CD4-positive, alpha-beta T cell treated with Interleukin-4 for 4 hours (primary cell): Measurements from ENCODE around the gene SYNDIG1.

Experiments
- DNase-seq: peaks from one replicate; pipeline ENCODE4 v3.0.0-alpha.2; 2020

The SYNDIG1 gene

GRCh38 chr20:24589815-24590177, 120.4 kb downstream of the SYNDIG1 start:
- no peak for DNase-seq

DNA sequence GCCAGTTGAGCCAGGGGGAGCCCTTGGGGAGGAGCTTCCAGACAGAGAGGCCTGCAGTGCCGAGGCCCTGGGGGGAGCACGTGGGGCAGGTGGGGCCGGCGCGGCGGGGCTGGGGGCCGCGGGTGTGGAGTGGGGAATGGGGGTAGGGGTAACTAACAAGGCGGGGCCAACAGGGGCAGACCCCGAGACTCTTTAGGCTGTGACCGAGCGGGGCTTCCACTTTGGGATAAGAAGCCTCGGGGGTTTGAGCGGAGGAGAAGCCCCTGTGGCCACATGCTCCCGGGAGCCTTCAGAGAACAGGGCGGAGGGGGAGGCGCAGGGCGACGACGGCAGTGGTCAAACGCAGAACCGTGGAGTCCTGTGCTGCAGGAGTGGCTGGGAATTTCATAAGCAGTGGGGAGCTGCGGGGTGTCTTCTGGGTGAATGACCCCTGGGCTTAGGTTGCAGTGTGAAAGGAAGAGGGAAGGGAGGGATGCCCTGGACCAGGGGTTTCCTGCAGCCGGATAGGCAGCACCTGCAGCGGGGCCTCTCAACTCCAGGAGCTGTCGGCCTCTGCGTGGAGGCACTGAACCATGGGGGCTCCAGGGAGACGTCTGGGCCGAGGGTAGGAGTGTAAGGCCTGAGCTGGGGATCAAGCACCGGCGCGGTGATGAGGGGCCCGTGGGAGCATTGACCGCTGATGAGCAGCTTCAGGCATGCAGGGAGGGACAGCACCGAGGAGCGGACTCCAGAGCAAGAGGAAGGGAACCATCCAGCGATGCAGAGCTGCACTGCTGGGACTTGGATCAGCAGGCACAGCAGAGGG, 121.0 kb downstream of the SYNDIG1 start:
- no peak for DNase-seq

GRCh38 chr20:24597051-24597450, 127.6 kb downstream of the SYNDIG1 start:
- no peak for DNase-seq

DNA sequence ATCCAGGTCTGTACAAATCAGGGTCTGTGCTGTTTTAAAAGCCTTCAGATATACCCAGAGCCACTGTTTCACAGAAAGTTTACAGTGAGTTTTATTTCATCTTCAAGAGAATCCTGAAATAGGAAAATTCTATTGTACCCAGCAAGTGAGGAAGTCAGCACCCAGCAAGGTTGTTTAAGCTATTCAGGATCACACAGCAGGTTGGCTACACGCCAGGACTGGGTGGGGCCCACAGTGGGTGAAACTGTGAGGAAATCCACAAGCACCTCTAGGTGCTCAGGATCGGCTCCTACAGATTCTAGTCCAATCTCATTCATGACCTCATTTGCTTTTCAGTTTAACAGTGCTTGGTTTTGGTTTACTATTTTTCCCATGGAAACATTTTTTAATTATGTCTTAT, 128.9 kb downstream of the SYNDIG1 start:
- DNase-seq, result no peak

DNA sequence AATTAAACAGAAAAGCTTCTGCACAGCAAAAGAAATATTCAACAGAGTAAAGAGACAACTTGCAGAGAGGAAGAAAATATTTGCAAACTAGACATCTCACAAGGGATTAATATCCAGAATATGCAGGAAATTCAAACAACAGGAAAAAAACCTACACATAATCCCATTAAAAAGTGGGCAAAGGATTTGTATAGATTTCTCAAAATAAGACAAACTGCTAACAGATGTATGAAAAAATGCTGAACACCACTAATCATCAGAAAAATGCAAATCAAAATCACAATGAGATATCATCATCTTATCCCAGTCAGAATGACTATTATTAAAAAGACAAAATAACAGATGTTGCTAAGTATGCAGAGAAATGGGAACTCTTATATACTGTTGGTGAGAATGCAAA, 129.6 kb downstream of the SYNDIG1 start:
- DNase-seq, result no peak

GRCh38 chr20:24600012-24600411, 130.6 kb downstream of the SYNDIG1 start:
- no peak for DNase-seq

DNA sequence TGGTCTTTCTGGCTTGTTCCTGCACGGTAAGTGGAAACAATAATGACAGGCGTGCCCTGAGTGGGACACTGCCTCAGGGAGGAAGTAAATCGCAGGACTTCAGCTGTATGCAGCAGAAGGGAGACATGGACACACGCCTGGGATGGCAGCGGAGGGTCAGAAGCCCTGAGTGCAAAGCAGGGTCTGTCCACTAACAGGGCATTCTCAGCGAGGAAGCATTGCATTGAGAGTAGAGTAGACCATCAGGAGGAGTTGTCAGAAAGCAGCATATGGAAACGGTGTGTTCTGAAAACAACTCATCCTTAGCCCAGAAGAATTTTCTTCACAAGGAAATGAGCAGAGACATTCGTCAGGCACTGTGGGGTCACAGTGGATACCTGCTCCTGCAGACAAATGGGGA, 134.0 kb downstream of the SYNDIG1 start:
- no peak for DNase-seq

DNA sequence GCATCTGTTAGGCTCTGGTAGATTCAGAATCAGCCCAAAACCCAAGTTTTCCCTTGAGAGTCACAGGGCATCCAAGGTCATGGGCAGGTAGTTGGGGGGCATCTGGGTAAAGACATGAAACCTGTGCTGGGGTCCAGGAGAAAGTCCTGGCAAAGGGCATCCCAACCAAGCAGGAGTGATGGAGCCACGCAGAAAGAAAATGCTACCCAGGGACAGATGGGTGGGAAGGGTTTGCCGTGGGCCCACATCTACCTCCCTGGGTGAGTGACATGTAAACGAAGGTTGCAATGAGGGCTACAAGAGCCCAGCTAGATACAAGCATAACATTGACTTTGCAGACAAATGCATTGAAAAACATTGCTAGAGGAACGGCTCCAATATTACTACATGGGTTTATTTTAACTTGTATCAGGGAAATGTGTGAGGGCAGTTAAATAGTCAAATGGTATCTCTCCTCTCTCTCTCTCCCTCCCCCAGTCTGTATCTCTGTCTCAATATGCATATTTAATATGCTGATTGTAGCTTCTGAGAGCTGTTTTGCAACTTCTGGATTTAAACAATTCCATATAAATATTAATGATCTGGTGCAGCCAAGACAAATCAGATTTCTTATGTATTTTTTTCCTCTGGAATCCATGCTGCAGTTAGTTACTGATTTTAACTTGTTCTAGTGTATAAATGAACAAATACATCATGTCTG, 135.7 kb downstream of the SYNDIG1 start:
- DNase-seq, result no peak

DNA sequence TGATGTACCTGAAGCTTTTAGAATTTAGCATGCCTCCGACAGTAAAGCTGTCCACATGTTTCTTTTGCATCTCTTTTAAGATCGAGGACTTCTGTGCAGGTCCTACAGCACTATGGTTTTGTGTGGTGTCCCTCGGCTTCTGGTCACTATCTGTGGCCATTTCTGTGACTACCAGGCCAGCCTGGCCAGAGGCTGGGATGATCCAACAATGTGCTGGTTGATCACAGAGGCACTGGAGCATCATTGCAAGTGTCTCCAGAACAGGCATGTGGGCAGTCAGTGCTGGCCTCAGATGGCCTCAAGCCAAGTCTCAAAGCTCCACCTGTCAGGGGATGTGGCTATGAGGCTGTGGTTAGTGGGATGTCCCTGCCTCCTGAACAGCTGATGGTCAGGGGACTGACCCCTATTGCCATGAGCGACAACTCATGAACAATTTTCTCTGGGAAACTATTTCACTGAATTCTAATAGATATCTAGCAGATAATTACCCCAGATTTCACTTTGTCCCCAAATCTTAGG, 136.6 kb downstream of the SYNDIG1 start:
- no peak for DNase-seq

DNA sequence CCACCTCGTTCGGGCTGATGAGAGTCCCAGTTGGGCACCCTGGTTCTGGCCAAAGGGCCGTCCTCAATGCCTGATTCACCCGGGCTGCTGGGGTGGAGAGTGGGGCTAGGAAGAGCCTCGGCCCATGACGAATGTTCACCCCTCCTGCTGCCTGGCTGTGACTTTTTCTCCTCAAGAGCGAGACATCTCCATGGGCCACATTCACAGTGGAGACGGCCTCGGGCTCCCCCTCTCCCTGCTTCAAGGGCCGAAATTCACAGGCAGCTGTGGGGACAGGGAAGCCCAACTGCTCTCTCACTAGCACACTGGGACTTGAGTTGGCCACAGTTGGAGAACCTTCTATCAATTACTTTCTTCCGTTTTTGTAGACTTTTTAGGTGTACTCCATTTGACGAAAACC, 138.0 kb downstream of the SYNDIG1 start:
- no peak for DNase-seq

GRCh38 chr20:24608926-24609667, 139.7 kb downstream of the SYNDIG1 start:
- no peak for DNase-seq

DNA sequence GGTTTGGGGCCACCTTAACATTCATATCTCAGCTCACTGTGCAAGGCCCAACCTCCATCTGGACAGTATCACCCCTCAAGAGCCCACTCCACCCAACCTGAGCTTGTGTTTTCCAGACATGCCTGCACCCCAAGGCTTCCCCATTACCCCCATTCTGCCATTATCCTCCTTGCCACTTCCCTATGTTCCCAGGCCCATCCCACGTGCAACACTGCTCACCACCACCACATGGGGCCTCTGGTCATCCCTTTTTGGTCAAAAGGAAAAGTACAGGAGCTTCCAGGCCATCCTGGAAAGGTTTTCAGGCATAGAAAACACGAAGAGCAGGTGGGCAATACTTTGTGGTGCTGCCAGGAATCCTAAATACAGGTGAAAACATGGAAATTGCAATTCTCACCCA, 140.3 kb downstream of the SYNDIG1 start:
- no peak for DNase-seq

DNA sequence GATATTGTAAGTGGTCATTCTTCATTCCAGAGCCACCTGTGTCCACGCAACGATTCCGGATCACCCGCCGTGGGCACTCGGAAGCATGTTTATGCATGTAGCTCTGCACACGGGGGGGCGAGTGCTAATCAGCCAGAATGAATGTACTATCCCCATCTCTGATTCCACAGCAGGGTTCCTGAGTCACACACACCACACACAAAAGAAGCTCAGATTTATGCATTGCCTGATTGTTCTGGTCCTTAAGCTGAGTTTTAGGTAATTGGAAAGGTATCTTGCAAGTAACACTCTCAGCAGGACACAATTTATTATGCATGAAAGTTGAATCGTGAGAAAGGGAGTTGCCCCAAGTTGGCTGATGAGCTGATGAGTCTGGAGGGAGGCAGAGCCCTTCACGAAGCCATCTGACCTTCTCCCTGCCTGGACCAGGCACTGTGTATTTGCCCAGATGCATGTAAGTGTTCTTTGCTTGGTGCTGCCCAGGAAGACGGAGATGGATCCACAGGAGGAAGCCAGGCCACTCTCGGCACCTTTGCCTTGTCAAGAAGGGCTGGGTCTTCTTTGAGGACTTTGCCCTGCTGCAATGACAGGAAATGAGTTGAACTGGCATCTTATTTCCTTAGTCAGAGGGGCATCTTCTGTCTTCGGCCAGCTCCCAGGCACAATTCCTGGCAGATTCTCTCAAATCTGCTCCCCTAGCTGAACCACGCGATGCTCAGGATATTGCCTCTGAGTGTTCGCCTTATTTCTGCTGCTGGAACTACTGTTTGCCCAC, 141.1 kb downstream of the SYNDIG1 start:
- no peak for DNase-seq

- DNase-seq, result no peak
Measured at GRCh38 chr20:24611360-24612140, 142.1 kb downstream of the SYNDIG1 start.

GRCh38 chr20:24612799-24613775, 143.7 kb downstream of the SYNDIG1 start:
- DNase-seq, result no peak

DNA sequence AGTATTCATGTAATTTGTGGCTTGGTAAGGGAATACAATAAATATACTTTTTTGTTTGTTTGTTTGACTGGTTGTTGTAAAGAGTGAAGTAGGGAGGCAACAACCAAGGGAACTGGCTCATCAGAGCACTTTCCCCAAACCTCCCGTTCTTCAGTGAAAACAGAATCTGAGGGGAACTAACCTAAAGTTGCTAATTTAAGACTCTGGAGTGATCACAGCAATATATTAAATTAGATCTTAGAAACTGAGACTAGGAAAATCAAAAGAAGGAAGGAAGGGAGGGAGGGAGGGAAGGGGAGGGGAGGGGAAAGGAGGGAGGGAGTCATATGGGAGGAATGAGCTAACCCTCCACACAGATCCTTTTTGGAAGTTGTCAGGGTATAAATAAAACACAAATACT, 144.9 kb downstream of the SYNDIG1 start:
- no peak for DNase-seq

DNA sequence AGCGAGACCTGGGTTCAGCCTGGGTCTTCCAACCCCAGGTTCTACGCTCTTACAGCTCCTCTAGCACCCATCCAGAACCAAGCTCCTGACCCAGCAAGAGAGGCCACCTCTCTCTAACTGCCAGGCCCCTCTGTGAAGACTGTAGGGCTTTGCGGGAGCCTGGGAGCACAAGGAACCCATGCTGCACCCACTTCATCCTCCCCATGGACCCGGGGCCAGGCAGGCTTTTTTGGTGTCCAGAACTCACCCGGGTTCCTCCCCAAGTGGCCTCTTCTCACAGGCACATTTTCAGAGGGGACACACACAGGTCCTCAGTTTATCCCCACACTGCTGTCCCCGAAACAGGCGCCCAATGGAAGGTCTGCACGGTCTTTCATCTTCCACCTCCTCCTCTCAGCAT, 145.9 kb downstream of the SYNDIG1 start:
- no peak for DNase-seq

- DNase-seq, result no peak
Measured at GRCh38 chr20:24616258-24617079, 147.0 kb downstream of the SYNDIG1 start.

DNA sequence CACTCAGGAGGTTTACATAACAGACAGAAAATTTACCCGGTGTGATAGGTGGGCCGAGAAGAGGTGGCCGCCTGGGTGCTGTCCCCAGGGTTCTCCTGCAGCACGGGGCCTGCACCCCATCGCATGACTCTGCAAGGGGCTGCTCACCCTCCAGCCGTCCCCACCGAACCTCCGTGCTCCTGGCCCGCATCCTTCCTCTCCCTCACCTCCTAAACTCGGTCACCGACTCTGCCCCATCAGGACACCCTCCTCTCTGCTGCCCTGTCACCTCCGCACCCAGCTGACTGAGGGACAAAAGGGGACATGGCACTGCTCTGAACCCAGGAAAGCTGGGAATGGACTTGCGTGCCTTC, 147.6 kb downstream of the SYNDIG1 start:
- no peak for DNase-seq
